AG09319 (cell line): ENCODE measurements around the gene TIRAP.

ENCODE experiments used
- DNase-seq: peaks from one replicate; pipeline ENCODE4 v3.0.0-alpha.2; 2010; ENCODE audit warnings: low read depth; ENCODE audit errors: extremely low read depth
- TF ChIP-seq, protein P1 (sequence below): IDR thresholded peaks from 2 replicates; pipeline ENCODE4 v1.5.1; 2011; ENCODE audit warnings: low read depth, mild to moderate bottlenecking, inconsistent platforms, low read length, moderate library complexity

Gene TIRAP

DNA sequence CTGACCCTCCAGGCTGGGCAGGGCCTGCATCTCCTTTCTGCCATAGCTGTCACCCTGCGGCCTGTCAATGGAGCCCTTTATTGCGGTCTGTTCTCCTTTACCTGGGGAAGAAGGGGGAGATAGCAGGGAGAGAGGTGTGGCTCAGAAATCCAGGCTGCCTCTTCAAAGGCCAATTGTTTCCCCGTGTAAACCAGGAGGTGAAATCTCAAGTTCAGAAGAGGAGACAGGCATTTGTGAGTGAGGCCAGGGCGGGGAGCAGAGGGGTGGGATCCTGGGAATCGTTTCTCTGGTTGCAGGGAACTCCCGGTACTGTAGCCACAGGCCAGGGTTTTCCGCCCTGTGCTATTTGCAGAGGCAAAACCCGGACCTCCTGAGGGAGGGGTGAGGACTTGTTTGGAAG is 30.1 kb downstream of the TIRAP start:
- DNase-seq: no peak
- TF ChIP-seq, protein P1, sequence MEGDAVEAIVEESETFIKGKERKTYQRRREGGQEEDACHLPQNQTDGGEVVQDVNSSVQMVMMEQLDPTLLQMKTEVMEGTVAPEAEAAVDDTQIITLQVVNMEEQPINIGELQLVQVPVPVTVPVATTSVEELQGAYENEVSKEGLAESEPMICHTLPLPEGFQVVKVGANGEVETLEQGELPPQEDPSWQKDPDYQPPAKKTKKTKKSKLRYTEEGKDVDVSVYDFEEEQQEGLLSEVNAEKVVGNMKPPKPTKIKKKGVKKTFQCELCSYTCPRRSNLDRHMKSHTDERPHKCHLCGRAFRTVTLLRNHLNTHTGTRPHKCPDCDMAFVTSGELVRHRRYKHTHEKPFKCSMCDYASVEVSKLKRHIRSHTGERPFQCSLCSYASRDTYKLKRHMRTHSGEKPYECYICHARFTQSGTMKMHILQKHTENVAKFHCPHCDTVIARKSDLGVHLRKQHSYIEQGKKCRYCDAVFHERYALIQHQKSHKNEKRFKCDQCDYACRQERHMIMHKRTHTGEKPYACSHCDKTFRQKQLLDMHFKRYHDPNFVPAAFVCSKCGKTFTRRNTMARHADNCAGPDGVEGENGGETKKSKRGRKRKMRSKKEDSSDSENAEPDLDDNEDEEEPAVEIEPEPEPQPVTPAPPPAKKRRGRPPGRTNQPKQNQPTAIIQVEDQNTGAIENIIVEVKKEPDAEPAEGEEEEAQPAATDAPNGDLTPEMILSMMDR: no peak

DNA sequence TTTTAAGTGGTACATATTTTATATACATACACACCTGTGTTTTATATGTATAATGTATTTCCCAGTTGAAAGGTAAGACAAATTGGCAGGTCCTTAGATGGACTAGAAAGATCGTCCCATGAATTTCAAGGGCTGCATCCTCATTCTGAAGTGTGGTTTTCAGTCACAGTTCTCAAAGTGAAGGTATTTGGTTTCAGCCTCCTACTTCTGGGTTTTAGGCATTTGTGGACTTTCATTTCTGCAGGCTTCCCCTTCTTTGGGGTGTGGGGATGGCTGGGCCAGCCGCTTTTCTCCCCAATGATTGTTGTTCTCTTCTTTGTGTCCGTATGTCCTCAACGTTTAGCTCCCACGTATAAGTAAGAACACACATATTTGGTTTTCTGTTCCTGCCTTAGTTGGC is 30.9 kb downstream of the TIRAP start:
- no peak for DNase-seq
- TF ChIP-seq, protein P1: no peak

DNA sequence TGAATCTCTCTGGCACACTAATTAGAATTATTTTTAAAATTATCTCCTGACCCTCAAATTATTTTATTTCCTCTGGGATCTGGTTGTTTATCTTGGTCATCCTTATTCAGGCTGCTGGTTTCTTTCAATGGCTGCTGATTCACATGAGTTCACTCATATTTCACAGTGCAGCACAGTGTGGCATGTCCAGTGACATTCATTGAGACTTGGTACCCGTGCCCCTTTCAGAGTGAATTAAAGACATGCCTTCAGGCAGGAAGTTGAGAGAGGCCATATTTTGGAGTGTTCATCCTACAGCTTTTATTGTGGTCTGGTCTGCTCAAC is 34.5 kb downstream of the TIRAP start:
- DNase-seq: no peak
- TF ChIP-seq, protein P1: no peak

DNA sequence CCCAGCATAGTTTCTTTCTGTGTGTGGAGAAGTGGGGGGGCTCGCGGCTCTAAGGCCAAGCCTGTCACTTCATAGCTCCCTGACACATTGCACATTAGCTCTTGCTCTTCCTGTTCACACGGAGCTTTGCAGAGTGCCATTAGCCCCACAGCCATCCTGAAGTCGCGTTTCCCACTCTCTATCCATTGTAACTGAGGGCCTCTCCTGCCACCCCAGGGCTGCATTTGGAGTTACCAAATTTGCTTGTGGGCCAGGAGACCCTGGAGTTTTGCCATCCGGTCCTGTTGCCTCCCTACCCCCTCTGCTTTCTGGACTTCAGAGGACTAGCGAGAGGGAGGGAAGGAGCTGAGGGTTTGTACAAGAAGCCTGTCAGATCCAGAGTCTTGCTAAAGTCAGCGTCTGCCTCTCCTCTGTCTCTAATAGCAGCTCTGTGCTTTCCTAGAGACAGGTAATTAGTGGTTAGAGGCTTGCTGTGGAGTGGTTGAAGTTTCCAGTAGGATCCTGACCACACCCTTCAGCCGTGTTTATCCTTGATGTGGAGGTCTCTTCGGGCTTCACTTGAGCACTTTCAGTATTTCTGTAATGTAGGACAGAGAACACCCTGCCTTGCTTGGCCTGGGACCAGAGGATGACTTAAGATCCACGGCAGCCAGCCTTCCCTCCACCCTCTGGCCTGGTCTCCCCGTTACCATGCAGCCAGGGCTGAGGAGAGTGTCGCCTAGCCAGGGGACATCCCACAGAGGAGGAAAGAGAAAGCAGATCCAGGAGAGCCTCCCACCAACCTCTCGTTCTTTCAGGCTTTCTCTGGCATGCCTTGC is 35.1 kb downstream of the TIRAP start:
- TF ChIP-seq, protein P1: no peak
- DNase-seq: peak; percentile 68

DNA sequence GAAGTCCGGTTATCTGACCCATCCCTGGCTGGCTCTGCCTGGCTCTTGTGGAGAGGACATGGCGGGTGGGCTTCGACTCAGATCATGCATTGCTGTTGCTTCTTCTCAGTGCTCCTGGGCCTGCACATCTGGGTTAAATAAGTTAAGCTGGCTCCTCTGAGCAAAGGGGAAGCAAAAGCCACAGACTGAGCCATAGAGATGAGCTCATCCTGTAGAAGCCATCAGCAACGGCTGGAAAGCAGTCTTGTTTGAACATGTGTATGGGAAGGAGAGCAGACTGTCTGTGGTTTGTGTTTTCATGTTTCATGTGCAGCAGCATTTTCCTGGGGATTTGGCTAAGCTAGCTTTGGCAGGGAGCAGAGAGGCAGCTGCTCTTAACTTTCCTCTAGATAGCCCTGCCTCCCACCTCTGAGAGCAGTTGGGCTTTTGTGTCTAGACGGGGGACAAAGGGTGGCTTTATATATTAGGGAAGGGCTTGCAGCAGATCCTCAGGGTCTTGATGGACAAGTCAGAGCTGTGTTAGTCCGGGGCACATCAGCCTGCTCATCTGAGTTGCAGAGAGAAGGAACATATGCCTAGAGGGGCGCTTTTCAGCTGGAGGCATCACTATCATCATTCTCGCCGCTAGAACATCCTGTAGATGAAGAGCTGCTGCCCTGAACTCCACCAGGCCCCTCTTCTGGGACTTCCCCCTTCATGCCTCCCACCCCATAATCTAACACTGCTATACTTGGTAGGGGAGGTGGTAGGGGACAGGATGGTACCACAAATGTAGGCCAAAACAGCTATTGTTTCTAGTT is 35.9 kb downstream of the TIRAP start:
- TF ChIP-seq, protein P1: no peak
- DNase-seq: peak; percentile 88

DNA sequence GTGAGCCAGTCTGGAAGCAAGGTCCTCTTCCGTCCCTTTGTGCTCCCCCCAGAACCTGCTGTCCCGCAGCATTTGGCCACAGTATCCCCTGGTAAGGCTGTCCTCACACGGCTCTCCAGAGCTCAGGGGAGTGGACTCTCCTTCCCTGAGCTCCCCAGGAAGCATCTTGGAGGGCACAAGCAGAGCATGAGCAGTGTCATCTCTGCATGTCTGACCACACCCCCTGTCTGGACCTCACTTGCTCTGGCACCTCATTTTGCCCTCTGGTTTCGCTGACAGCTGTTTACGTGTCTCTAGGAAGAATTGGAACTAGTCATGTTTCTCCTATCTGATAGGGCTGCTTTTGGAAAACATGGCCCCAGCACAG is 36.5 kb downstream of the TIRAP start:
- TF ChIP-seq, protein P1: no peak
- DNase-seq: no peak

DNA sequence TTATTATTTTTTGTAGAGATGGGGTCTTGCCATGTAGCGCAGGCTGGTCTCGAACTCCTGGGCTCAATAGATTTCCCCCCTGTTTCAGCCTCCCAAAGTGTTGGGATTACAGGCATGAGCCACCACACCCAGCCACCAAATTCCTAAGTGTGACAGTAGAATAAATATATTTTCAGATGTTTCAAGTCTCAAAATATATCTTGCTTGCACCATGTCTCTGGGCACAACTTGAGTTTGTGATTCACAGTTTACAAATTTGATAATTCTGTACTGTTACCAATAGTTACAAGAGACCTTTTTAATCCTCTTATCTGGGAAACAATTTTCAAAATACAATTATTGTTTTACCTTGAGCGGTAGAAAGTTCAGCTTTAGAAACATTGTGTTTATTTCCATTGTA is 40.1 kb downstream of the TIRAP start:
- no peak for DNase-seq
- TF ChIP-seq, protein P1: no peak
